ENCODE results near the gene CACNA1C.
"Not testable (repeated sequence)": the region's sequence is repeated elsewhere in the genome, so short reads cannot be mapped to it uniquely, and the experiment has no call there.

CACNA1C gene

DNA sequence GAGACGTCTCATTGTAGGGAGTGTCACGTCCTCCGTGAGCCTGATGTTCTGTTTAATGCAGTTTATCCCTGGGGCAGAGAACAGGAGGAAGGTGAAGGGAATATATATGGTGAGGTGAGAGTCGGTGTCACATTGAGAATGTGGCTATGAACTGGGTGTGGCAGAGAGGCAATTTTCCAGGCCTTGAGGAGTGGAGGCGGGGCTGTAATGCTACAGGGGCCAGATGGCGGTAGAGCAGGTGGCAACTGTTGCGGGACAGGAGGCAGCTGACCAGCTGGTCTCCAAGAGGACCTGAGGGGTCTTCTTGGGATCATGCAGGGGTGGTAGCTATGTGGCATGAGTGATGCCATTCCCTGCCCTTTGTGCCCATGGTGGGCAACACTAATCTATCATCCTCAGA lies 59.6 kb downstream of the CACNA1C start:
- no peak for DNase-seq (ENCODE audit: low read depth)

DNA sequence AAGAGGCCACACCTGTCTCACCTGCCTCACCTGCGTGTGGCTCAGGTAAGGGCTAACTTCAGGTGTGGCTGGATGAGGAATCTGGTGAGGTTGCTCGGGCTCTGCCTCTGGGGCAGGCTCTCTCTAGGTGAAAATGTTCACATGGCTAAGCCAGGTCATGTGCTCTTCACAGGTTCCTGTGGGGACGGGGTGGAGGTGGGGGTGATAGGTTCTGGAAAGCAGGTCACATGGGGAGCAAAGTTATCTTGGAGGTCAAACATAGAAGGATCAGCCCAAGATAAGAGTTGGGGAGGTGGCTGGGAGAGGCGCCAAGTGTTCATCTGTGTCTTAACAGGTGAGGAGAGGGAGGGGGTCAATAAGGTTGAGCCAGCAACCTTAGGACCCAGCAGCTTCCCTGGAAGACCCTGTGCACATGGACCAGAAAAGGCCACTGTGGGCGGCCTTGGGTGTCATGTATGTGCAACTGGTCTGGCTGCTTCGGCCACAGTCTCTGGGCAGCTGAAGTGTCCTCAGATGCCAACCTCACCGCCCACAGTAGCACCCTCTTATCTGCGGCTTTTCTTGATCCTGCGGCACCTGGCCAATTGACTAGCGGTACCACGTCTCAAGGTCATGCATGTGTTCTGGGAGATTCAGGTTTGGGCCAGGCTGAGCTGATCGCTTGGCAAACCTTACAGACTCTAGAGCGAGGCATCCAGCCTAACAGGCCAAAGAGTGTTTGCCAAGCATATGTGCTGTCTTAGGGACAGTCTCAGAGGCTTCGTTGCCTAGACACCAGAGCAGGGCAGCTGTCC lies 60.5 kb downstream of the CACNA1C start:
- no peak for DNase-seq (ENCODE audit: low read depth)

DNA sequence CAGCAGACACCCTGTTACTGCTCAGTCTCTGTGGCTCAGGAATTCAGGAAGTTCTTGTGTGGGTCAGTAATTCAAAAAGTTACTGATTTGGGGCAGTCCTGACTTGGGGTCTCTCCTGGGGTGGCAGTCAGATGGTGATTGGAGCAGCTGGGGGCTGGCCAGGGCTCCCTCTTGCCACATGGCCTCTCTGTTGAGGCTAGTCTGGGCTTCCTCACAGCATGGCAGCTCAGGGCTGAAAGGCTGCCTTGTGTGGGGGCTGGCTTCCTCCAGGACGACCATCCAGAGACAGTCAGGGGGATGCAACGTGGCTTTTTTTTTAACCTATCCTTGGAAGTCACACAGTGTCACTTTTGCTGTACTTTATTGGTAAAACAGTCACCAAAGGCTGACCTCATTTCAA lies 61.3 kb downstream of the CACNA1C start:
- DNase-seq (ENCODE audit: low read depth) = no peak

DNA sequence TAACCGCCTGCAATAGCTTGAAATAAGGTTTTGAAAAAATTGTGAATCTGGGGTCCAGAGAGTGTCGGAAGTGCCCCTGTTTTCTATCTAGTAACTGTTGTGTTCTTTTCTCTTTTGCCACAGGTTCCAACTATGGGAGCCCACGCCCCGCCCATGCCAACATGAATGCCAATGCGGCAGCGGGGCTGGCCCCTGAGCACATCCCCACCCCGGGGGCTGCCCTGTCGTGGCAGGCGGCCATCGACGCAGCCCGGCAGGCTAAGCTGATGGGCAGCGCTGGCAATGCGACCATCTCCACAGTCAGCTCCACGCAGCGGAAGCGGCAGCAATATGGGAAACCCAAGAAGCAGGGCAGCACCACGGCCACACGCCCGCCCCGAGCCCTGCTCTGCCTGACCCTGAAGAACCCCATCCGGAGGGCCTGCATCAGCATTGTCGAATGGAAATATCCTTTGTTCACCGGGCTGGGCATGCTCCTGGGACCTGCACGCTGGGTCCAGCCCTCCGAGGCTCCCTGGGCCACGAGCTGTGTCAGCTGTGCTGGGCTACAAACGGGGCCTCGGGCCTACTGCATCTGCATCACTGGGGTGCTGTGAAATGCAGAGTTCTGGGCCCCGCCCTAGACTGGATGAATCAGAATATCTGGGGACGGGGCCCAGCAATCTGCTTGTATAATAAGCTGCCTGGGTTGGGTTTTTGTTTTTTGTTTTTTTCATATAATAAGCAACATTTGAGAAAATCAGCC lies 62.5 kb downstream of the CACNA1C start:
- DNase-seq (ENCODE audit: low read depth) = no peak

DNA sequence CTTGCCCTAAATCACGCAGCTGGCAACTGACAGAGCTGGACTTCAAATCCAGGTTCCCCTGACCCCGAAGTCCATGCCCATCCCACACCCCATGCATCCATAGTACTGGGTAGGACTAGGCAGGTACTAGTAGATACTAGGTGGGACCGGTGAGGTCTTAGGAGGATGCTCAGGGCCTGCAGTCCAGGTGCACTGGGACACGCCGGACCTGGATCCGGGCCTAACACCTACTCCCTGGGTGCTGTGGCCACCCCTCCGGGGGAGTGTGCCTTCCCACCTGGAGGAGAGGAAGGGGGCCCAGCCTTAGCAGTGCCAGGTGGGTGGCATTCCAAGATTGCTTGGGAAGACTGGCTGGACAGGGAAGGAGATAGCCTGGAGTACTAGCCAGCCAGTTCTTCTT lies 64.8 kb downstream of the CACNA1C start:
- DNase-seq (ENCODE audit: low read depth) = no peak

DNA sequence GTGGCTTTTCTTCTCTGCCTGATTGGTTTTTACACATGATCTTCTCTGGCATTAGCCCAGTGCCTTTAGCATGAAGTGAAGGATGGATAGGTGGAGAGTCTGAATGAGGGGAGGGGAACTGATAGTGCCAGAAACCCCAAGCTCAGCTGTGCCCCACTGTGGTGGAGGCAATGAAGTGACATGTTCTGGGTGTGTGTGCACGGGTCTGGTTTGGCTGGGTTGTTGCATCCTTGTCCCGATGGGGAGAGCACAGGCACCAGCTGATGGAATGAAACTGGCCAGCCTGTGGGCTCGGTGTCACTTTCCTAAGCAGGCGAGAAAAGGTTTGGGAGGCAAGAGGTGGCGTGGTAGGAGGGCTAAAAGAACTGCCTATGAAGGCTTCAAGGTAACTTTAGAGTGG lies 65.3 kb downstream of the CACNA1C start:
- DNase-seq (ENCODE audit: low read depth) = no peak

DNA sequence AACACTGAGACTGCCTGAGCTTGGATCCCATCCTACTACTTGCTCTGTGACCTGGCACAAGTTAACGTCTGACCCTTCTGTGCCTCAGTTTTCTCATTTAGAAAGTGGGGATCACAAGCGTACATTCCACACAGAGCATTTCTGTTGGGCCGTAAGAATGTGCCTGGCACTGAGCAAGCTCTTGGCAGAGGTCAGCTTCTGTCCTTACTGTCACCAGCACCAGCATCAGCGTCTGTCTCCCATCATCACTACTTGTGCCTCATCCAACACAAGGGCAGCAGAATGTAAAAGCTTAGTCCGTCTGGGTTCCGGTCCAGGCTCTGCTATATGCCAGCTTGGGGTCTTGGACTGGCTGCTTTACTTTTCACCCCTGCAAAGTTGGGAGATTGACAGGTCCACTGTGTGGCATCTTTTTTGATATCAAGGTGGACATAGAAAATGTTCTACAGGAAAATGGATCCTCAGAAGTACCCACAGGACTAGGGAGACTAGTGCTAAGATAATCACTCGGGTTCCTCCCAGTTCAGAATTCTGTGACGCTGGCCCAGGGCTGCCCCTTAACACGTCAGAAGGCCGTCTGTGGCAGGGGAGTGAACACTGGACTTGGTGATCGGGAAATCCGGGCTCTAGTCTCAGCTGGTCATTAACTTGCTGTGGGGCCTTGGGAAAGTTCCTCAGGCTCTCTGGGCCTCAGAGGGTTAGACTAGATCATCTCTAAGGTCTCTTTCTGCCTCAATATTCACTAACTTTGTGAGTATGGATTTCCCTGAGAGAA lies 65.9 kb downstream of the CACNA1C start:
- no peak for DNase-seq (ENCODE audit: low read depth)

DNA sequence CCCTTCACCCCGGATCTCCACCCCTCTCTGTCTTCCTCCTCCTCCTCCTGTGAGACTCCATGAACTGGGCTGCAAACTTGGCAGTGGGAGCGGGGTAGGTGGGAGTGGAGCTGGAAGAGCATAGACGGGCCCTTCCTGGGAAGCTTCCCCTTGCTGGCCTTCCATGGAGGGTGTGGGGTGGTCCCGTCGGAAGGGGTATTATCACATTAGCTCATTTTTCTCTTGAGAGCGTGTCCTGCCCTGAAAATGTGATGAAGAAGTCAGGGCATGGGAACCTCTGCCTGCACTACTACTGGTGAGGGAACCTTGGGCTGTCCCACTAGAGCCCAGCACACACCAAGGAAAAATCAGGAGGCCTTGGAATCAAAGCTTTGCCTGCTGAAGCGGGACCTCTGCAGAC lies 66.5 kb downstream of the CACNA1C start:
- DNase-seq (ENCODE audit: low read depth) = no peak

DNA sequence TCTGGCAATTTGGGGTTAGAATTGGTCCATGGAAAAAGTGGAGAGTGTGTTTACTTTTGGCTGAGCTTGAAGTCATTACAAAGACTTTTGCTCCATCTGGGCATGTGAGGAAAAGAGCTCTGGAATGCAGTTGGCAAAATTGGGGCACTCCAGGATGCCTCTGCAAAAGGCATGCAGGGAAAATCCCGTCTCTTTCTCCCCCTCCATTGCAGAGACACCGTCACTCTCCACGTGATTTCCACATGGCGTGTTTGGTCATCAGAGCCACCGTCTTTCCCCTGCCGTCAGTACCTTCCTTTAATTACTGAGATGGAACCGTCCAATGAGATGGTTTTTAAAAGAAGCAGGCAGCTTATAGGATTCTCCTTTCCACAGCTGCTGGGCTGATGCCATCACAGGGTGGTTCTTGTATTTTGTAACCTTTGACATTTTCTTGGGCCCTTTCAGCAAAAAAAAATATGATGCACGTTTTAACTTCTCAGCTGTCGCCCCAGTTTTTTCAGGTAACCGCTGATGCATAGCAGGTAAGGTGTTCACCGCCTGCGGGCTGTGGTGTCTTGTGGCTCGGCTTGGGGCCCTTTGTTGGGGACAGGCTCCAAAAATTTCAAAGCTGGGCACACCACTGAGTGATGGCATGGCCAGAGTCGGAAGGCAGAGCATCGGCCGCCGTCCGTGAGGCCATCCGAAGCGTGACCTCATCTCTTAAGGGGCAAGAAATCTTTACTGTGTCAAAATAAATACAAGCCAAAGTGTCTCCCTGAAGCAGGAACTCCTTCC lies 68.4 kb downstream of the CACNA1C start:
- DNase-seq (ENCODE audit: low read depth) = no peak

DNA sequence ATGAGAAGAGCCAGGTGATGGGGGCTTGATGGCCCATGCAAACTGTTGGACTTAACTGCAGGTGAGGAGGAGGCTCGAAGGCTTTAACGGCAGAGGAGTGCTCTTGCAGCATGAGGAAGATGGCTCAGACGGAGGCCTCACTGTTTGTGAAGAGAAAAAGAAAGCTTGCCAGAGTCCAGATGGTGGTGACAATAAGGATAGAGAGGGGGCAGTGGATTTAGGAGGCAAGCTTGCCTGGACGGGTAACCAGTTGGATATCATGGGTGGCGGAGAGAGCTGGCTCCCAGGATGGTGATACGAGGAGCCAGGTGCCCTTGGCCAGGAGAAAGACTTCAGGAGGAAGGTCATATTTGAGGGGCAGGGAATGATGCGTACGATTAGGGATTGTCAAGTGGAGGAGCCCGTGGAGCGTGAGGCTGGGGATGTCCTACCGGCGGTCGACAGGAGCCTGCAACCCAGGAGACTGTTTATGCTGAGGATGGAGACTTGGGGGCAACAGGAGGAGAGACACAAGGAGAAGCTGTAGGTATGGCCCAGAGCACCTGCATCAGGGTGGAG lies 71.8 kb downstream of the CACNA1C start:
- no peak for DNase-seq (ENCODE audit: low read depth)

DNA sequence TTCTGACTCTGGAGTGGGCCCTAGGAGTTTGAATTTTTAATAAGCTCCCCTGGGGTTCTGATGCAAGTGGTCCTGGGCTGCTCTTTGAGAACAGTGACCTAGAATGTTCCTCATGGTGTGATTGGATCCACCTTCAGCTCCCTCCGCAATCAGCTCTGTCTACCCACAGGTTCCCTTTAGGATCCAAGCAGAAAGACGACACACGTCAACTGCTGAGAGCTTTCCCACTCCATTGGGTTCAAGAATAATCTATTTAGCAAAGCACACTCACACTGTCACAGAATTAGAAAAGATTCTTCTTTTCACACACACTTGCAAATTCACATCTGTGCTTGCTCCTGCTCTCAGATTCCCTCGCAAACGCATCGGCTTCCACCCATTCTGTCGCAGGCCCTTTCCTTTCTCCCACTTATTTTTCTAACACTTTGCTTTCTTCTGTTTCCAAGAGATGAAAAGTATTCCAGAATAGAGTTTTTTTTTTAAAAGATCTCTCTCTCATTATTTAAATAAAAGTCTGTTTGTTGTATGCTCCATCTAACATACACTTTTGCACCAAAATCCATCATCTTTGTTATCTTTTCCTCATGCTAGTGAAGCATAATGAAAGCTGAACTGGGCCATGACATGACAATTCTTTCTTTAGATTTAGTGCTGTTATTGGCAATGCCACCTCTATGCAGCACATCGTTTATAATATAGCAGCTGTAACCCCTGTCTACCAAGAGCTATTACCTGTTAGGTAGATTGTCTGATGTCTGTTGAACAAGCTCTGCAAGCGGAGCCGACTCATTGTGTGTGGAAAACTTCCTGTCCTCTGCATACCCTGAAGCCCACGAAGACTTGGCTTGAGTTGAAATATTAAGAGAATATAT lies 73.1 kb downstream of the CACNA1C start:
- no peak for DNase-seq (ENCODE audit: low read depth)

DNA sequence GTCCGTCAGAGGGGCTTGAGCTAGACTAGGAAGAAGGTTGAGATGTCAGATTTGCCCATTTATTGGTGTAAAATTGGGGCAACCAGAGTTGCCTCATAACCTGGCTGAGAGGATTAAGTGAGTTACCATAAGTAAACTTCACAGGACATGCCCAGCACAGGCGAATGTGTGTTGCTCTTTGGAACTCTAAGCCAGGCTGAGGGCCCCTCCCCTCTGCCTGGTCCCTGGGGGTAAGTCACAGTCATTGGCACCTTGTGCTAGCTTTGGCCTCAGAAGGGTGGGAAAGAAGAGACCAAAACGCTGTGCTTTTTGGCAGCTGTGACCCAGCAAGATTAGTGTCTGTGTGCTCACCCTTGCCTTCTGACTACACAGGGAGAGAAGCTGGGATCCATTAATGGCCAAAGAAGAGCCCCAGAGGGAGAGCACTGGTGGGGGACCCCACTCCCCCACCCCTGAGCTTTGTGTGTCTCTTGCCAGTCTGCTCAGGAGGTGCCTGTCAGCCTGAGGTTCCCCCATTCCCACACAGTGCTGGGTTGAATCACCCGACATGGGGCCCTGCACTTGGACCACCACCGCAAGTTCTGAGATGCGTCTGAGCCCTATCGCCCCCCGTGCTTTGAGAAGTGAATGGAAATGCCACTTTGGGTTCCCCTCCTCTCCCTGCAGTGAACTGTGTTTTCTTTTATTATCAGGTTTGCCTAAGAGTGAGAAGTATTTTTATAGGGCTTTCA lies 74.1 kb downstream of the CACNA1C start:
- DNase-seq (ENCODE audit: low read depth) = no peak

DNA sequence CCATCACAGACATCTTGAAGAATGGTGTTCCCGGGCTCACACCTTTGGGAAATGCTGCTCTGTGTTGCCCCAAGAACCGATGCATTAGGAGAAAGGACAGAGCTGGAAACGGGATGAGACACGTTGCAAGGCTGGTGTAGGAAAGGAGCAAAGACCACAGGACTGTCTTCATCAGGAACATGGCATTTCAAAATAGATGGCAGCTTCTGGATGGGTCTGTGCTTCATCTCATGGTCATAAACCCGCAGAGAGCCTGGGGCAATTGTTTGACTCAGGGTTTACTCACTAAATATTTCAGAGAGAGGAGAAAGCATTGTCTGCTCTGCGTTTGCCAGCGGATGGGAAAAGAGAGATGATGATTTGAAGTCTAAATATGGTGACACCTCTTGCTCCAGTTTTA lies 76.3 kb downstream of the CACNA1C start:
- DNase-seq (ENCODE audit: low read depth) = no peak

DNA sequence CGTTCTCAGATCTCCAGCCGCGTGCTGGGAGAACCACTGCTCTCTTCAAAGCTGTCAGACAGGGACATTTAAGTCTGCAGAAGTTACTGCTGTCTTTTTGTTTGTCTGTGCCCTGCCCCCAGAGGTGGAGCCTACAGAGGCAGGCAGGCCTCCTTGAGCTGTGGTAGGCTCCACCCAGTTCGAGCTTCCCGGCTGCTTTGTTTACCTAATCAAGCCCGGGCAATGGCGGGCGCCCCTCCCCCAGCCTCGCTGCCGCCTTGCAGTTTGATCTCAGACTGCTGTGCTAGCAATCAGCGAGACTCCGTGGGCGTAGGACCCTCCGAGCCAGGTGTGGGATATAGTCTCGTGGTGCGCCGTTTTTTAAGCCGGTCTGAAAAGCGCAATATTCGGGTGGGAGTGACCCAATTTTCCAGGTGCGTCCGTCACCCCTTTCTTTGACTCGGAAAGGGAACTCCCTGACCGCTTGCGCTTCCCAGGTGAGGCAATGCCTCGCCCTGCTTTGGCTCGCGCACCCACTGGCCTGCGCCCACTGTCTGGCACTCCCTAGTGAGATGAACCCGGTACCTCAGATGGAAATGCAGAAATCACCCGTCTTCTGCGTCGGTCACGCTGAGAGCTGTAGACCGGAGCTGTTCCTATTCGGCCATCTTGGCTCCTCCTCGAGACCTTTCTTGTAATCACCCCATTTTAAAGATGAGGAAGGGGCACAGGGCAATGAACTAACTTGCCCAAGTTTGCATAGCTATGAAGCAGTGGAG lies 83.1 kb downstream of the CACNA1C start:
- DNase-seq (ENCODE audit: low read depth) = not testable (repeated sequence)

DNA sequence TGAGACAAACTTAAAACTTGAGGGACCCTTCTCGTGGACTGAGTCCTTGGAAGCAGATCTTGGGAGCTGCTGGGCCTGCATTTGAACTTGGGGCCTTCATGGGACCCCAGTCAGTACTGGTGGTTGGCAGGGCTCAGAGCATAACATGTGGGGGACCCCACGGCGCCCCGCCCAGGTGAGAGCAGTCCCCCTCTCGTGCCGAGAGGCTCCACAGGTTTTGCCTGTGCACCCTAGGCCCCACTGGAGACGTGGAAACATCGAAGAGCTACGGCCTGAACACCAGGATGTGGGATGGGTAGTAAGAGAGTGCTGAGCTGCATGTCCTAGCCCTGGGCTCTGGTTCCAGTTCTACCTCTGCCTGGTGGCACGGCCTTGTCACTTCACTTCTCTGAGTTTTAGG lies 84.1 kb downstream of the CACNA1C start:
- DNase-seq (ENCODE audit: low read depth) = no peak

DNA sequence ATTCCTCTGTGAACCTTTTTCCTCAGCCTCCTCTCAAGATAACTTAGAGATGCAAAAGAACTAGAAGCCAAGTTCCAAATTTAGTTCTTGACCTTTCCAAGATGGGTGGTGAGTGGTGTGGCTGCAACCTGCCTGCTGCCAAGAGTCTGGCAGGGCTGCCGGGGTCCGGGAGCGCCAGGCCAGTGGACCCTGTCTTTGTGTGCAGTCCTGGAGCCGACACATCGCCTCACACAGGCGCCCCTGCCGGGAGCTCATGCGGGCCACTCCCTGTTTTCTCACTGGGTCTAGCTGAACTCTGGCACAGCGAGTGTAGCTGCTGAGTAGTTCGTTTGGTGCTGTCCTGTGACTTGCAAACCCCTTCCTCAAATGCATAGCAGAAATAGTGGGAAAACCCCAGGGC lies 84.9 kb downstream of the CACNA1C start:
- DNase-seq (ENCODE audit: low read depth) = no peak

DNA sequence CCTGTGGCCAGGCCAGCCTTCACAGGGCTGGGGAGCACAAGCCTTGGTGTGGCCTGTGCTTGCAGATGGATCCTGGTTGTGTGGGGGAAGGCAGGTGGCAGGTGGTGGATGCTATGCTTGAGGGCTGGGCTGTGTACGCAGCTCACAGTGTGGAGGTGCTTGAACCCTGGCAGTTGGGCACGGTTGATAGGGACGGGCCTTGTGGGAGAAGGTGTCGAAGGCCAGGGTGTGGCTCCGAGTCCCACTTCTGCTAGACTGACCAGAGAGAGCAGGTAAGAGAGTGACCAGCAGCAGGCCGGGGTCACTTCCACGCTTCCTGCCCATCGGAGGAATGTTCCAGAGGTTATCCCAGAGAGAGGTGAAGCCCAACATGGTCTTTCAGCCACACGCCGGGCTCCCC lies 85.5 kb downstream of the CACNA1C start:
- no peak for DNase-seq (ENCODE audit: low read depth)

DNA sequence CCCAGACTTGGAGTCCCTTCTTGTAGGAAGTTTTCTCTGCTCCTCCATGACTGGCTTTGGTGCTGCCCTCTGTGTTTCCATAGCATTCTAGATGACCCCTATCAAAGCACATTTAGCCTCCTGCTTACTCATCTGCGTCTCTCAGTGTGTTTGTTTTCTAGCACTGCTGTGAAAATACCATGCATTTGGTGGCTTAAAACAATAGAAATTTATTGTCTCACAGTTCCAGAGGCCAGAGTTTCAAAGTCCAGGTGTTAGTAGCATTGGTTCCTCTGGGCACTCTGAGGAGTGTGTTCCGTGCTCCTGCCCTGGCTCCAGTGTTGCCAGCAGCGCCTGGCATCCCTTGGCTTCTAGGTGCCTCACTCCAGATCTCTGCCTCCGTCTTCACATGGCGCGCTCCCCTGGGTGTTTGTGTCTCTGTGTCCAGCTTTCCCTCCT lies 86.1 kb downstream of the CACNA1C start:
- DNase-seq (ENCODE audit: low read depth) = no peak

DNA sequence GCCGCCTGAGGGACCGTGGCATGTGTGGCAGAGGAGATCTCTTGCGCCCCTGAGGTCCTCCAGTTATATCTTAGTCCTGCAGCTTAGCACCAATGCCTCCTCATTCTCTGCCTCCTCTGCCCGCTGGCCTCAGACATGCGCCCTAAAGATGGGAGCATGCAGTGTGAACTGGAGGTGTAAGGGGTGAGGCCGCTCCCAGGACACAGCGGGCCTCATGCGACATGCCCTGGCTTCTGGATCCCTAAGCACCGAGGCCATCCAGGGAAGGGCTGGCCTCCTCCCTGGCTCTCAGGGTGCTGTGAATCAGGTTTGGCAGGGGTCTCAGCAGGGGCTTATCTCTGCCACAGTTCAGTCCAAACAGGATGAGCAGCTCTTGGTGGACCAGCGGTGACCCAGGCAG lies 86.9 kb downstream of the CACNA1C start:
- DNase-seq (ENCODE audit: low read depth) = no peak

Measured in activated gamma-delta T cell treated with anti-CD3 and anti-CD28 coated beads, Interleukin-2, amount 50 U/mL, for 16 hours (primary cell).